Karpas-422 (cell line): ENCODE measurements around the gene KCNK1. TPM values are rescaled to one million over a fixed set of nuclear protein-coding genes. Genes with fewer than 3 reads are reported as not detected.

Experiments
- DNase-seq: peaks from one replicate; pipeline ENCODE4 v3.0.0-alpha.2; 2015
- H2AFZ ChIP-seq: fragments of 200-600 bp; sonication (generic); 2 replicates; pipeline ENCODE4 v1.6.1; 2014; ENCODE audit warnings: antibody characterized with exemption, low read length, mixed read lengths
- H3K27ac ChIP-seq: fragments of 200-600 bp; sonication (generic); 2 replicates; pipeline ENCODE4 v1.5.1; 2014; ENCODE audit warnings: mild to moderate bottlenecking, low read length, moderate library complexity
- H3K27me3 ChIP-seq: fragments of 200-600 bp; sonication (generic); 2 replicates; pipeline ENCODE4 v1.6.1; 2014; ENCODE audit warnings: low read length, mixed read lengths
- H3K36me3 ChIP-seq: fragments of 200-600 bp; sonication (generic); 2 replicates; pipeline ENCODE4 v1.6.1; 2014; ENCODE audit warnings: low read length, mixed read lengths; ENCODE audit not compliant: insufficient read depth
- H3K4me1 ChIP-seq: fragments of 200-600 bp; sonication (generic); 2 replicates; pipeline ENCODE4 v1.6.1; 2014; ENCODE audit warnings: mild to moderate bottlenecking, low read length, mixed read lengths
- H3K4me2 ChIP-seq: fragments of 200-600 bp; sonication (generic); 2 replicates; pipeline ENCODE4 v1.6.1; 2014; ENCODE audit warnings: low read length, low read depth, mild to moderate bottlenecking; ENCODE audit not compliant: poor library complexity, severe bottlenecking
- H3K4me3 ChIP-seq: fragments of 200-600 bp; sonication (generic); 2 replicates; pipeline ENCODE4 v1.5.1; 2014; ENCODE audit warnings: mild to moderate bottlenecking, antibody characterized with exemption, low read length, mixed read lengths
- H3K79me2 ChIP-seq: fragments of 200-600 bp; sonication (generic); 2 replicates; pipeline ENCODE4 v1.6.1; 2014; ENCODE audit warnings: mild to moderate bottlenecking, low read length, mixed read lengths
- H3K9ac ChIP-seq: fragments of 200-600 bp; sonication (generic); 2 replicates; pipeline ENCODE4 v1.6.0; 2014; ENCODE audit warnings: low read length
- H3K9me2 ChIP-seq: fragments of 200-600 bp; sonication (generic), shearing (Covaris generic); replicated peaks from 2 replicates; pipeline ENCODE4 v1.6.0; 2014; ENCODE audit warnings: mild to moderate bottlenecking, low read length, moderate library complexity; ENCODE audit not compliant: insufficient read depth
- H3K9me3 ChIP-seq: fragments of 300-700, 200-600 bp; sonication (generic); 2 replicates; pipeline ENCODE4 v1.6.1; 2014; ENCODE audit warnings: low read length, mixed read lengths
- H4K20me1 ChIP-seq: fragments of 200-600 bp; sonication (generic); 2 replicates; pipeline ENCODE4 v1.6.1; 2014; ENCODE audit warnings: mild to moderate bottlenecking, antibody characterized with exemption, low read length, low read depth; ENCODE audit not compliant: insufficient read depth
- small RNA-seq: library from RNA; depleted of rRNA; stranded (forward); fragments of <200 nt; gene quantifications from one replicate; pipeline ENCODE3, GENCODE V24; 2014
- total RNA-seq: library from RNA; depleted of rRNA; stranded (reverse); fragments of >200 nt; shearing (Covaris generic); gene quantifications from 2 replicates; pipeline ENCODE4 v1.2.3, GENCODE V29; 2014; ENCODE audit warnings: low replicate concordance

The KCNK1 gene
- total RNA-seq, 1 experiment from 2014 or later = not detected

DNA sequence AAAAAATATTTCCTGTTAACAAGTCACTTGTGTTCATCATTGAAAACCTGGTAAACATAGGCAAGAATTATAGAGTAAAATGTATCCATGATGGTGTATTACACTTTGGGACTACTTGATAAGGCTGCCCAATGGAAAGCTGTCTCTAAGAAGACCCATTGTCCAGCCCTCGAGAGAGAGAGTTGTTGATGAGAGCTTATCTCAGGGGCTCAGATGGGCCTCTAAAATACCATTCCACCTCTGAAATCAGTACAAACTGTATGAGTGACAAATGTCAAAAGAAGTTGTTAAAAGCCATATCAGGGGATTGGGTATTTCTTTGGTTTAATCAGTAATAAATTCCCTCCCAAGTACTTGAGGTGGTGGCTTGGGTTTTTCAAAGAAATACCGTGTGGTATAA lies 96.1 kb downstream of the KCNK1 start:
- Histone ChIP-seq H3K36me3 (no peaks in the 10 kb centered on the region), H3K9me2 (no peaks in the 10 kb centered on the region)

DNA sequence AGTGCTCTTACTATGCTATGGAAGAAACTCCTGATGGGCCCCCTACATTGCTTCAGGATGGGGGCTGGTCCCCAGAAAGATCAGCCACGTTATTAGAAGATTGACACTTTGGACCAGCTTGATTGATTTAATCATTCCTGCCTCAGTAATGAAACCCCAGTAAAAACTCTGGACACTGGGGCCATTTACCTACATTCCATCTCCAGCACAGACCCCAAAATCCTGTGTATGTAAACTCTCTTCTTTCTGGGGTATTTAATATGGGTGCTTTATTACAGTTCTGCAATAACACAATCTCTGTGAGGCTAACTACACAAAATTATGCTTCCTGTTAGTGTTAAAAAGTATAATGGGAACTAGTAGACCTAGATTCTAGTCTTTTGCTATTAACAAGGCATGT lies 96.6 kb downstream of the KCNK1 start:
- H3K4me1 ChIP-seq = no peaks in the 10 kb centered on the region
- no peaks in the 10 kb centered on the region for H3K9me3 ChIP-seq
- no peak overlapping the region for H3K4me2 ChIP-seq
- no peak overlapping the region for H3K4me3 ChIP-seq
- no peaks in the 10 kb centered on the region for H4K20me1 ChIP-seq
- no peak for DNase-seq
- H3K27ac ChIP-seq = no peak overlapping the region
- no peaks in the 10 kb centered on the region for H3K9me2 ChIP-seq
- H2AFZ ChIP-seq = no peak overlapping the region
- H3K79me2 ChIP-seq = no peaks in the 10 kb centered on the region
- H3K27me3 ChIP-seq = no peaks in the 10 kb centered on the region
- H3K36me3 ChIP-seq = no peaks in the 10 kb centered on the region
- H3K9ac ChIP-seq = no peak overlapping the region

More for the DNA sequence above, 96.1 kb downstream of the KCNK1 start:
- Histone ChIP-seq H3K4me1 (no peaks in the 10 kb centered on the region), H2AFZ (no peak overlapping the region), H3K27ac (no peak overlapping the region), H3K79me2 (no peaks in the 10 kb centered on the region), H3K9me3 (no peaks in the 10 kb centered on the region), H3K27me3 (no peaks in the 10 kb centered on the region), H3K4me2 (no peak overlapping the region), H3K9ac (no peak overlapping the region), H3K4me3 (no peak overlapping the region), H4K20me1 (no peaks in the 10 kb centered on the region)
- no peak for DNase-seq

DNA sequence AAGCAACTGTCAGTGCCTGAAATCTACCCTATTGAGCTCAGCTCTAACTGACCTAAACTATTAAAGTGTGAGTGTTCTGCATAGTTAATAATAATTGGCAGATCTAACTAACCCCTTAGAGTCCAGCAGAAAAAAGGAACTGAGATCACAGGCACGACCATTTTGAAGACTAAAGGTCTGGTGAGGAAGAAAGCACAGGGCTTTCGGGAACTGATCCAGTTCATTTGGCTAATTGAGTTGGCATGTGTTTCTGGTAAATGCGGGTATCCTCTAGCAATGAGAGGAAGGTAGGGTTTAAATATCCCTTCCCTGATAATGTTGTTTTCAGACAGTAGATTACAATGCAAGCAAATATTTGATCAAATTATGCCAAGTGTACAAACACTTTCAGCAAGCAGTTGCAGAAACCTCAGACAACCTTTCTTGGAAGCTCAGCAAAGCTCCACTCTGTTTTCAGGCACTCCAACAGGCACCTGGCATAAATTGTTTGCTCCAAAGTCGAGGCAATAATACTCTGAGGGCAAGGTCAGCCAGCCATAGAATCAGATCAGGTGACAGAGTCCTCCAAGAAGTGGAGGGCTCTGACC lies 100.8 kb downstream of the KCNK1 start:
- Histone ChIP-seq H3K27me3 (no peaks in the 10 kb centered on the region), H3K4me2 (no peak overlapping the region), H3K9me2 (no peaks in the 10 kb centered on the region), H3K9me3 (no peaks in the 10 kb centered on the region), H3K4me3 (no peak overlapping the region), H3K36me3 (no peaks in the 10 kb centered on the region), H4K20me1 (no peaks in the 10 kb centered on the region), H3K9ac (no peak overlapping the region), H3K4me1 (no peaks in the 10 kb centered on the region), H3K79me2 (no peaks in the 10 kb centered on the region), H2AFZ (no peak overlapping the region), H3K27ac (no peak overlapping the region)
- DNase-seq = no peak

DNA sequence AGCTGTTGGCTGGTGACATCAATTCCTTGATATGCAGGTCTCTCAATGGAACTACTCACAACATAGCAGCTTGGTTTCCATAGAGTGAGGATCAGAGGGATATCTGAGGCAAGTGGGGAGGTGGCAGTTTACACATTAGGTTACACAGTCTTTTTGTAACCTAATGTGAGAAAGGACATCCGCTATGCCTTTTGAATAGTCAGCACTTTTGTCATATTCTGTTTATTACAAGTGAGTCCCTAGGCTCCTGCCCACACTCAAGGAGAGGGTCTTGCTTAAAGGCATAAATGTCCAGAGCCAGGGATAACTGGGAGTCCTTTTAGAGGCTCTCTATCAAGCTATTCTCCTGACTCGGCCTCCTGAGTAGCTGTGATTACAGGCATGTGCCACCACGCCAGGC lies 104.2 kb downstream of the KCNK1 start:
- Histone ChIP-seq H3K9me3 (no peaks in the 10 kb centered on the region), H3K27ac (no peak overlapping the region), H4K20me1 (no peaks in the 10 kb centered on the region), H3K4me2 (no peak overlapping the region), H3K9ac (no peak overlapping the region), H3K79me2 (no peaks in the 10 kb centered on the region), H3K36me3 (no peaks in the 10 kb centered on the region), H3K4me3 (no peak overlapping the region), H3K4me1 (no peaks in the 10 kb centered on the region), H3K9me2 (no peaks in the 10 kb centered on the region), H2AFZ (no peak overlapping the region), H3K27me3 (no peaks in the 10 kb centered on the region)
- no peak for DNase-seq

DNA sequence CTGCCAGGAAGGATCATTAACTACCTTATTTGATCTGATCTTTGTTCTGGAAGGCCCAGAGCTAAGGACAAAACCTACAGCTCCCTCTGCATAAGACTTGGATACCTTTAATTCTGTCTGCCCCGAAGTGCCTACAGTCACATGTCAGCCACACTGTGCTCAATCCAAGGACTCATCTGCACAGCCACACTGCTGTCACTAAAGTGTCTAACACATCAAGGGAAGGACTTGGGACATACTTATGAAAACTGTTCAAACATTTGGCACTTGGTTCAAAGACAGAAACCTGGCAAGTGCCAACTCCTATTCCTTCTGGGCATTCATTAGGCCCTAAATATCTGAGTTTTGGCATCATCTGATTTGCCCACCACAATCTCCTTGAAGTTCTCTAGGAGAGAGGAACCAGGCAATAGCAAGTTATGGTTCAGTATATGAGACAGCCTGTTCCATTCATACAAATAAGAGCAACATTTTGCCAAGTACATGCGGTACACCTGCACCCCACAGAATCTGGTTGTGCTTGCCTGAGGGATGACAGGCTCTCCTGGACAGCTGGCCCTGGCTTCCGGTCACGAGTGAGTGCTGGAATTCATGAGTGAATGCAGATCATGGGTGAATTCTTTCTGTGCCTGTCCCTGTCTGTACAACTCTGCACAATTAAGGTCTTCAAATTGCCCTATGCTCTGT lies 105.9 kb downstream of the KCNK1 start:
- DNase-seq = no peak
- H3K27ac ChIP-seq = no peak overlapping the region
- H4K20me1 ChIP-seq = no peaks in the 10 kb centered on the region
- H3K27me3 ChIP-seq = no peaks in the 10 kb centered on the region
- no peak overlapping the region for H3K4me2 ChIP-seq
- no peaks in the 10 kb centered on the region for H3K9me3 ChIP-seq
- no peaks in the 10 kb centered on the region for H3K9me2 ChIP-seq
- no peaks in the 10 kb centered on the region for H3K36me3 ChIP-seq
- H3K79me2 ChIP-seq = no peaks in the 10 kb centered on the region
- no peaks in the 10 kb centered on the region for H3K4me1 ChIP-seq
- H3K4me3 ChIP-seq = no peak overlapping the region
- H2AFZ ChIP-seq = no peak overlapping the region
- no peak overlapping the region for H3K9ac ChIP-seq

DNA sequence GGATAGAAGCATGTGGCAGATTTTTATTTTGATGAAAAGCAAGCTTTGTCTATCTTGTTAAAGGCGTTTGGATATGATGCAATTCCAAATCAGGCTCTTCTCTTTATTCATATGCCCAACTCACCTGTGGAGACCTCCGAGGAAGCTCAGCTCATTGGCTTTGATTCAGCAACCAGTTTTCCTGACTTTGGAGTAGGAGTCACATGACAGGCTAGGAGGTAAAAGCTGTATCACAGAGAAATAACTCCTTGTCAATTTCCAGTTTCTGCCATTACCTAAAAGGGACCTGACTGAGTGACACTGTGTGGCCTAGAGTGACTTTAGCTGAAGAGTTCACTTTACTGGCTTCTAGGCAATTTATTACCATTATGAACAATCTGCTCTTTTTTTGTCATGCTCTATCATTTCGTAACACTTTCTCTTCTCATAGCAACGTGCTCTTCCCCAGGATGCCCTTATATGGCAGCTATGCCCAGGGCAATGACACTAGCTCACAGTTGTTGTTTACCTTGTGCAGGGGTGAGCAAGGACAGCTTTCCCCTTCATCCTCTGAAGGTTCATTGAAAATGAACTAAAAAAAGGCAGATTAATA lies 107.2 kb downstream of the KCNK1 start:
- no peaks in the 10 kb centered on the region for H3K79me2 ChIP-seq
- no peaks in the 10 kb centered on the region for H4K20me1 ChIP-seq
- H3K4me2 ChIP-seq = no peak overlapping the region
- no peak overlapping the region for H3K9ac ChIP-seq
- no peaks in the 10 kb centered on the region for H3K9me2 ChIP-seq
- H3K4me1 ChIP-seq = no peaks in the 10 kb centered on the region
- DNase-seq = no peak
- H3K4me3 ChIP-seq = no peak overlapping the region
- H3K9me3 ChIP-seq = no peaks in the 10 kb centered on the region
- H2AFZ ChIP-seq = no peak overlapping the region
- H3K27ac ChIP-seq = no peak overlapping the region
- H3K27me3 ChIP-seq = no peaks in the 10 kb centered on the region
- no peaks in the 10 kb centered on the region for H3K36me3 ChIP-seq

Small RNA genes within 50 kb of the gene (small RNA-seq; reads per million reads assigned to genes)
- gene MIR4427 = not detected
